Ovary (tissue), 3 donors: ENCODE measurements around the gene EEF1G.

Experiments used
- EP300 ChIP-seq: sonication (generic); formaldehyde crosslinking; IDR thresholded peaks from one replicate; pipeline ENCODE4 v1.6.1; 2017; ENCODE audit warnings: antibody characterized with exemption
- TF ChIP-seq, protein P1 (sequence below), 3 donors: fragments of 450-650 bp in 2 of 3; fragments of 200-600 bp in 1 of 3; IDR thresholded peaks; one replicate each; pipeline versions ENCODE4 v1.5.1 to v1.8.0; 2016 to 2022; ENCODE audit warnings: antibody characterized with exemption in 3 of 3, mild to moderate bottlenecking in 1 of 3
- donor health status: DM: no; HTN: no; CAD: no.

DNA sequence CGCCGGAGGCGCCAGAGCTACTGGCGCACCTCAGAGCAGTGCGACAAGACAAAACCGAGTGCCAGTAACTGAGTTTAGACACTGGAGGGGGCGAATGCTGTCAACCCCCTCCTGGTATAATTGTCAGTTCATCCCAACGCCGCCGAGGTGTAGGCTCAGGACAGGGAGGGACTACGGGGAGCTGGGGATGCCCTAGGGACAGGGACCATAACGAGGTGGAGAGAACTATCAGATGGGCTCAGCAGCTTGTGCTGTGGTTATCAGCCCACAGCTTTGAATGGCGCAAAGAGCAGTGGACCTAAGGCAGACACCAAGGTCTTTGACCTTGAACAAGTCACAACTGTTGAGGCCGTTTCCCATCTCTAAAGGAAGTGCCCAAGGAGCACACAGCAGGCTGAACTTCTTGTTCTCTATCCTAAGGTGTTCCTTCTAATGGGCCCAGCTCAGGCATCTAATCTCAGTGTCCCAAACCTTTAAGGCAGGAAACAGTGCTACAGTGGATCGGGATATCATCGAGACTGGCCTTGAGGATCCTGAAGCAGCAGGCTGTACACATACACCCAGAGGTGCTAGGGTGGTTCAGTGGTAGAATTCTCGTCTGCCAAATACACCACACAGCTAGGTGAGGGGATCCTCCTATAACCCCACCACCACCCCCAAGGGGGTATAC lies 18.6 kb upstream of the EEF1G start:
- TF ChIP-seq, protein P1, sequence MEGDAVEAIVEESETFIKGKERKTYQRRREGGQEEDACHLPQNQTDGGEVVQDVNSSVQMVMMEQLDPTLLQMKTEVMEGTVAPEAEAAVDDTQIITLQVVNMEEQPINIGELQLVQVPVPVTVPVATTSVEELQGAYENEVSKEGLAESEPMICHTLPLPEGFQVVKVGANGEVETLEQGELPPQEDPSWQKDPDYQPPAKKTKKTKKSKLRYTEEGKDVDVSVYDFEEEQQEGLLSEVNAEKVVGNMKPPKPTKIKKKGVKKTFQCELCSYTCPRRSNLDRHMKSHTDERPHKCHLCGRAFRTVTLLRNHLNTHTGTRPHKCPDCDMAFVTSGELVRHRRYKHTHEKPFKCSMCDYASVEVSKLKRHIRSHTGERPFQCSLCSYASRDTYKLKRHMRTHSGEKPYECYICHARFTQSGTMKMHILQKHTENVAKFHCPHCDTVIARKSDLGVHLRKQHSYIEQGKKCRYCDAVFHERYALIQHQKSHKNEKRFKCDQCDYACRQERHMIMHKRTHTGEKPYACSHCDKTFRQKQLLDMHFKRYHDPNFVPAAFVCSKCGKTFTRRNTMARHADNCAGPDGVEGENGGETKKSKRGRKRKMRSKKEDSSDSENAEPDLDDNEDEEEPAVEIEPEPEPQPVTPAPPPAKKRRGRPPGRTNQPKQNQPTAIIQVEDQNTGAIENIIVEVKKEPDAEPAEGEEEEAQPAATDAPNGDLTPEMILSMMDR (IDR thresholded peaks at IDR 0.05): no peak
- TF ChIP-seq EP300: no peak
